ENCODE data around the gene MBNL1.

GRCh38 chr3:152443212-152444023 is 174.7 kb downstream of the MBNL1 start:
- no peak for TF ChIP-seq CTCF (tag by site-specific recombination; IDR thresholded peaks at IDR 0.05)
- no peak for TF ChIP-seq ZBTB1 (tag by site-specific recombination; IDR thresholded peaks at IDR 0.05)
- TF ChIP-seq ZNF19 (tag by site-specific recombination; IDR thresholded peaks at IDR 0.05; ENCODE audit: low read depth), result no peak
- TF ChIP-seq SETDB1 (IDR thresholded peaks at IDR 0.05; ENCODE audit: insufficient read length, low read length), result no peak
- TF ChIP-seq ZNF114 (tag by site-specific recombination; IDR thresholded peaks at IDR 0.05), result no peak
- no peak for TF ChIP-seq ZNF629 (tag by site-specific recombination; IDR thresholded peaks at IDR 0.05)
- no peak for TF ChIP-seq ZBTB11 (tag by site-specific recombination; conservative IDR thresholded peaks at IDR 0.05; ENCODE audit: low read depth)
- no peak for TF ChIP-seq ATF2 (tag by site-specific recombination; IDR thresholded peaks at IDR 0.05; ENCODE audit: low read depth)
- no peak for TF ChIP-seq ZNF138 (tag by site-specific recombination; IDR thresholded peaks at IDR 0.05; ENCODE audit: borderline replicate concordance)

All from HEK293 (cell line).